ENCODE measurements around the gene SPATA31C2.
"Not testable (repeated sequence)": the region's sequence is repeated elsewhere in the genome, so short reads cannot be mapped to it uniquely, and the experiment has no call there.

SPATA31C2 gene

GRCh38 chr9:88123413-88123812 is 14.9 kb downstream of the SPATA31C2 start:
- not testable (repeated sequence) for DNase-seq (ENCODE audit: low read depth)

GRCh38 chr9:88118121-88118520 is 20.2 kb downstream of the SPATA31C2 start:
- DNase-seq (ENCODE audit: low read depth), result not testable (repeated sequence)

DNA sequence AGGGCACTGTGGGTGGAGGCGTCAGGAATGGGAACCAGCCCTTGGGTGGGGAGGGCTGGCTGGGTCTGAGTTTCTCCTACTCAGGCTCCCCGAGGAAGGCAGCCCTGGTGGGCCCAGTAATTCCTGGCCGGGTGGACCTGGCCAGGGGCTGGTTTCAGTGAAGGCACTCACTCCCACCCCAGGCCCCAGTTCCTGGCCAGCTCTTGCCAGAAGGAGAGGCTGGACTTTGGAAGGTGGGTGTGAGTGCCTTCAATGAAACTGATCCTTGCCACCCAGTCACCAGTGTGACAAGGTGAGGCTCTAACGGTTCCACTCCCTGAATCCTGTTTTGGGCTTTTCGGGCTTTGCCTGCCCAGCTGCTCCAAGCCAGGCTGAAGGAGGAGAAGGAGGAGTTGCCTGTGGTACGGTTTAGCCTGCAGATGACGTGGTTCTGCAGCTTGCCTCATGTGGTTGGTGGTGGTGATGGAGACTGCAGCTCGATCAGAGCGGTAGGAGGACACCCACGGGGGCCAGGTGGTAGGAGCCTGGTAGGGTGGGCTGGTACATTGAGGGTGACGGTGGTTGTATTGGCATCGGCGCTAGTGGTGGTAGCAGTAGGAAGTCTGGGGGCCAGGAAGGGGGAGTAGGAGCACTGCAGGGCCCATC is 23.2 kb downstream of the SPATA31C2 start:
- DNase-seq (ENCODE audit: low read depth), result not testable (repeated sequence)

GRCh38 chr9:88114283-88114967 is 23.9 kb downstream of the SPATA31C2 start:
- not testable (repeated sequence) for DNase-seq (ENCODE audit: low read depth)

- DNase-seq (ENCODE audit: low read depth), result not testable (repeated sequence)
Observed at GRCh38 chr9:88113156-88114130, 24.8 kb downstream of the SPATA31C2 start.

DNA sequence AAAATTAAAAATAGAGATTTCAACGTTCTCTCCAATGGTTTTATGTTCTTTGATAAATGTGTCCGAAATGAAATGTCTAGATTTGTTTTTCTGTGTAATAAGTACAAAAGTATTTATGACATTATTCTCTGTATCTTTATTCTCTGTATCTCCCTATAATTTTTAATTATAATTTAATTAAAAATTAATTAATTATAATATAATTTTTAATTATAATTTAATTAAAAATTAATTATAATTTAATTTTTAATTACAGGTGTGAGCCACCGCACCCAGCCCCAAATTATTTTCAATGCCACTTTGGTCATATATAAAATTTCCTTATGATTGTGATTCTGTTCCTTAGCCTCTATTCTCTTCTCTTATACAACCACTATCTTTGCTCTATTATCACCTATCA is 28.2 kb downstream of the SPATA31C2 start:
- no peak for DNase-seq (ENCODE audit: low read depth)

DNA sequence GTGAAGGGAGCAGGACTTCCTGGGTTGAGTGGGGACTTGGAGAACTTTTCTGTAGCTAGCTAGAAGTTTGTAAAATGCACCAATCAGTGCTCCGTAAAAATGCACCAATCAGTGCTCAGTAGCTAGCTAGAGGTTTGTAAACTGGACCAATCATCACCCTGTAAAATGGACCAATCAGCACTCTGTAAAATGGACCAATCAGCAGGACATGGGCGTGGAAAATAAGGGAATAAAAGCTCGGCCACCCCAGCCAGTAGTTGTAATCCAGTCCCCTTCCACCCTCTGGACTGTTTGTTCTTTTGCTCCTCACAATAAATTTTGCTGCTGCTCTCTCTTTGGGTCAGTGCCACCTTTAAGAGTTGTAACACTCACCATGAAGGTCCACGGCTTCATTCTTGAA is 29.5 kb downstream of the SPATA31C2 start:
- no peak for DNase-seq (ENCODE audit: low read depth)

- DNase-seq (ENCODE audit: low read depth), result no peak
Observed at GRCh38 chr9:88106492-88106891, 31.8 kb downstream of the SPATA31C2 start.

- no peak for DNase-seq (ENCODE audit: low read depth)
Observed at GRCh38 chr9:88092797-88093331, 45.4 kb downstream of the SPATA31C2 start.

- DNase-seq (ENCODE audit: low read depth), result no peak
Observed at GRCh38 chr9:88090151-88090581, 48.1 kb downstream of the SPATA31C2 start.

GRCh38 chr9:88087906-88088305 is 50.4 kb downstream of the SPATA31C2 start:
- DNase-seq (ENCODE audit: low read depth), result no peak

DNA sequence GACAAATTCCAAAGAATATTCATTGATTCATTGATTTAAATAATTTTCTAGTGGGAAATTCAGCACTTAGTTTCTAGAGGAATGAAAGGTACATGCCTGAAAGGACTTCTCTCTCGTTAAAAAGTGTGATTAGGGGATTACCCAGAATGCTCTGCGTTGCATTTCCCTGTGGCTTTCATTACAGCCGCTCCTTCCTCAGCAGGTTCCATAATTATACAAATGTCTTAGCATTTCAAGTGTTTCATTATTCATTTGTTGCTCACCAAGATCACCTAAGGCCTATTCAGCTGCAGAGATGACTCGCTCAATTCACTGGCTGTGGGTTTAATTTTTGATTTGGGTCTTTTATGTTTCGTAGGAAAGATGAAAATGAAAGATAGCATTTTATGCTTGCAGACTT is 52.8 kb downstream of the SPATA31C2 start:
- no peak for DNase-seq (ENCODE audit: low read depth)

- no peak for DNase-seq (ENCODE audit: low read depth)
Observed at GRCh38 chr9:88084357-88085183, 53.7 kb downstream of the SPATA31C2 start.

Measured in stimulated activated CD8-positive, alpha-beta memory T cell treated with anti-CD3 and anti-CD28 coated beads, Interleukin-12 subunit alpha, Interleukin-12 subunit beta, amount 100 ng/mL, for 1 hour (primary cell).